ENCODE results near the gene XRCC6.
"Not testable (repeated sequence)": the region's sequence is repeated elsewhere in the genome, so short reads cannot be mapped to it uniquely, and the experiment has no call there.

The XRCC6 gene

GRCh38 chr22:41663594-41663993 is 42.5 kb downstream of the XRCC6 start:
- not testable (repeated sequence) for H2AFZ ChIP-seq (ENCODE audit: low read depth, low read length); H3K18ac ChIP-seq (ENCODE audit: low read depth in 1 of 2, low read length in 2 of 2); H3K9me3 ChIP-seq (ENCODE audit: control insufficient read depth, low read length); H3K4me1 ChIP-seq (ENCODE audit: control insufficient read depth, insufficient read depth, low read depth, low read length); H3K79me1 ChIP-seq (replicated peaks; ENCODE audit: low read length, poor library complexity, severe bottlenecking); H2BK15ac ChIP-seq (ENCODE audit: low read depth, poor library complexity, severe bottlenecking); H2BK5ac ChIP-seq (ENCODE audit: low read depth, low read length, poor library complexity, severe bottlenecking); H3K27ac ChIP-seq (ENCODE audit: low read length, poor library complexity, severe bottlenecking); H3K4me3 ChIP-seq (ENCODE audit: insufficient read depth in 1 of 2, low read depth in 1 of 2, low read length in 2 of 2); DNase-seq; H3K27me3 ChIP-seq (ENCODE audit: control insufficient read depth in 1 of 2, insufficient read depth in 1 of 2, low read length in 2 of 2); H3K23ac ChIP-seq (ENCODE audit: low read length in 2 of 2); H3K4ac ChIP-seq (ENCODE audit: low read depth in 1 of 2, low read length in 2 of 2); H4K8ac ChIP-seq (ENCODE audit: low read length); H2AK5ac ChIP-seq (ENCODE audit: low read length, severe bottlenecking); H4K91ac ChIP-seq (ENCODE audit: low read length); H2BK12ac ChIP-seq (ENCODE audit: low read length in 2 of 2); H3K9ac ChIP-seq (ENCODE audit: low read length); H2BK120ac ChIP-seq (ENCODE audit: low read depth, low read length); H3K14ac ChIP-seq (ENCODE audit: low read length in 2 of 2); H3K4me2 ChIP-seq (ENCODE audit: low read length, poor library complexity, severe bottlenecking)
- H3K36me3 ChIP-seq (ENCODE audit: control insufficient read depth in 1 of 2, insufficient read depth in 2 of 2, low read depth in 1 of 2, low read length in 2 of 2) = peaks cover 40 to 69% of the 10 kb centered on the region in 2 experiments
- WGBS = 95% methylated on average over 7 of the region's 9 CpGs

DNA sequence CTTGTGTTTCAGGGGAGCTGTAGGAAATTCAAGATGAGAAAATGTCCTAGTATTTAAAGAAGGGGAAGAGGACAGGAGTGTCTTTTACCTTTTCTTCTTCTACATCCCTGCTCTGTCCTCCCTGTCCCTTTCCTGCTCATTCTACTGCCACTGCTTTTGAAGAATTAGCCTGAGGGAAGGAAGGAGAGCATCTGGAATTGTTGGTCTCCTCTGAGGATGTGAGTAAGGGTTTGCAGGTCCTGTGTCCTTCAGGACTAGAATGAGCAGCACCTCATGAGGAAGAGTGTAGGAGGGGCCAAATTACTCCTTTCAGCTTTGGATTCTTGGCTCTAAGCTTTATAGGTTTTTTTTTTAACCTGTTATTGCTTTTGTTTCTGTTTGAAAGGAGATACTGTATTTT is 43.4 kb downstream of the XRCC6 start:
- no peak overlapping the region for H2AFZ ChIP-seq (ENCODE audit: low read depth, low read length)
- H3K9me3 ChIP-seq (ENCODE audit: control insufficient read depth, low read length) = no peaks in the 10 kb centered on the region
- no peak overlapping the region for H2BK120ac ChIP-seq (ENCODE audit: low read depth, low read length)
- H3K27ac ChIP-seq (ENCODE audit: low read length, poor library complexity, severe bottlenecking) = no peak overlapping the region
- H3K4ac ChIP-seq (ENCODE audit: low read depth in 1 of 2, low read length in 2 of 2) = no peak overlapping the region
- no peak overlapping the region for H3K4me3 ChIP-seq (ENCODE audit: insufficient read depth in 1 of 2, low read depth in 1 of 2, low read length in 2 of 2)
- H4K91ac ChIP-seq (ENCODE audit: low read length) = no peak overlapping the region
- H3K18ac ChIP-seq (ENCODE audit: low read depth in 1 of 2, low read length in 2 of 2) = no peak overlapping the region
- no peak overlapping the region for H3K4me2 ChIP-seq (ENCODE audit: low read length, poor library complexity, severe bottlenecking)
- peaks cover 2% of the 10 kb centered on the region for H3K79me1 ChIP-seq (replicated peaks; ENCODE audit: low read length, poor library complexity, severe bottlenecking)
- H2AK5ac ChIP-seq (ENCODE audit: low read length, severe bottlenecking) = no peak overlapping the region
- no peak overlapping the region for H2BK12ac ChIP-seq (ENCODE audit: low read length in 2 of 2)
- peaks cover 32 to 60% of the 10 kb centered on the region in 2 experiments for H3K36me3 ChIP-seq (ENCODE audit: control insufficient read depth in 1 of 2, insufficient read depth in 2 of 2, low read depth in 1 of 2, low read length in 2 of 2)
- H2BK5ac ChIP-seq (ENCODE audit: low read depth, low read length, poor library complexity, severe bottlenecking) = no peak overlapping the region
- H3K9ac ChIP-seq (ENCODE audit: low read length) = peak overlapping the region; percentile 19
- no peak overlapping the region for H3K14ac ChIP-seq (ENCODE audit: low read length in 2 of 2)
- H3K23ac ChIP-seq (ENCODE audit: low read length in 2 of 2) = no peak overlapping the region
- H4K8ac ChIP-seq (ENCODE audit: low read length) = no peak overlapping the region
- H3K27me3 ChIP-seq (ENCODE audit: control insufficient read depth in 1 of 2, insufficient read depth in 1 of 2, low read length in 2 of 2) = no peaks in the 10 kb centered on the region
- no peak overlapping the region for H2BK15ac ChIP-seq (ENCODE audit: low read depth, poor library complexity, severe bottlenecking)
- H3K4me1 ChIP-seq (ENCODE audit: control insufficient read depth, insufficient read depth, low read depth, low read length) = peaks cover 4% of the 10 kb centered on the region
- DNase-seq = no peak

- H3K4me2 ChIP-seq (ENCODE audit: low read length, poor library complexity, severe bottlenecking) = no peak overlapping the region
- no peak overlapping the region for H2BK12ac ChIP-seq (ENCODE audit: low read length in 2 of 2)
- no peak overlapping the region for H3K9ac ChIP-seq (ENCODE audit: low read length)
- no peak overlapping the region for H2AFZ ChIP-seq (ENCODE audit: low read depth, low read length)
- no peak overlapping the region for H2BK15ac ChIP-seq (ENCODE audit: low read depth, poor library complexity, severe bottlenecking)
- DNase-seq = no peak
- H3K36me3 ChIP-seq (ENCODE audit: control insufficient read depth in 1 of 2, insufficient read depth in 2 of 2, low read depth in 1 of 2, low read length in 2 of 2) = peaks cover 28 to 56% of the 10 kb centered on the region in 2 experiments
- H3K4me1 ChIP-seq (ENCODE audit: control insufficient read depth, insufficient read depth, low read depth, low read length) = peaks cover 4% of the 10 kb centered on the region
- no peaks in the 10 kb centered on the region for H3K27me3 ChIP-seq (ENCODE audit: control insufficient read depth in 1 of 2, insufficient read depth in 1 of 2, low read length in 2 of 2)
- H3K27ac ChIP-seq (ENCODE audit: low read length, poor library complexity, severe bottlenecking) = peak overlapping the region; percentile 20
- no peak overlapping the region for H3K4me3 ChIP-seq (ENCODE audit: insufficient read depth in 1 of 2, low read depth in 1 of 2, low read length in 2 of 2)
- H2AK5ac ChIP-seq (ENCODE audit: low read length, severe bottlenecking) = peak overlapping the region; percentile 7
- H3K79me1 ChIP-seq (replicated peaks; ENCODE audit: low read length, poor library complexity, severe bottlenecking) = peaks cover 2% of the 10 kb centered on the region
- no peaks in the 10 kb centered on the region for H3K9me3 ChIP-seq (ENCODE audit: control insufficient read depth, low read length)
- no peak overlapping the region for H2BK5ac ChIP-seq (ENCODE audit: low read depth, low read length, poor library complexity, severe bottlenecking)
- H3K4ac ChIP-seq (ENCODE audit: low read depth in 1 of 2, low read length in 2 of 2) = no peak overlapping the region
- no peak overlapping the region for H3K23ac ChIP-seq (ENCODE audit: low read length in 2 of 2)
- no peak overlapping the region for H3K14ac ChIP-seq (ENCODE audit: low read length in 2 of 2)
- H4K91ac ChIP-seq (ENCODE audit: low read length) = no peak overlapping the region
- WGBS = 100% methylated on average over 3 of the region's 3 CpGs
- no peak overlapping the region for H2BK120ac ChIP-seq (ENCODE audit: low read depth, low read length)
- no peak overlapping the region for H4K8ac ChIP-seq (ENCODE audit: low read length)
- no peak overlapping the region for H3K18ac ChIP-seq (ENCODE audit: low read depth in 1 of 2, low read length in 2 of 2)
Measured at GRCh38 chr22:41664951-41665350, 43.9 kb downstream of the XRCC6 start.

- Histone ChIP-seq H3K4me2 (ENCODE audit: low read length, poor library complexity, severe bottlenecking) (no peak overlapping the region), H2BK12ac (ENCODE audit: low read length in 2 of 2) (peak overlapping the region; percentile 33 to 40), H2BK5ac (ENCODE audit: low read depth, low read length, poor library complexity, severe bottlenecking) (no peak overlapping the region), H3K27me3 (ENCODE audit: control insufficient read depth in 1 of 2, insufficient read depth in 1 of 2, low read length in 2 of 2) (no peaks in the 10 kb centered on the region), H3K36me3 (ENCODE audit: control insufficient read depth in 1 of 2, insufficient read depth in 2 of 2, low read depth in 1 of 2, low read length in 2 of 2) (peaks cover 21 to 33% of the 10 kb centered on the region in 2 experiments), H4K91ac (ENCODE audit: low read length) (peak overlapping the region; percentile 69), H2AK5ac (ENCODE audit: low read length, severe bottlenecking) (no peak overlapping the region), H4K8ac (ENCODE audit: low read length) (peak overlapping the region; percentile 63), H3K18ac (ENCODE audit: low read depth in 1 of 2, low read length in 2 of 2) (peak overlapping the region in 1 of 2 experiments; percentile 5), H2BK15ac (ENCODE audit: low read depth, poor library complexity, severe bottlenecking) (no peak overlapping the region), H3K9me3 (ENCODE audit: control insufficient read depth, low read length) (no peaks in the 10 kb centered on the region), H3K4ac (ENCODE audit: low read depth in 1 of 2, low read length in 2 of 2) (peak overlapping the region in 1 of 2 experiments; percentile 63), H2AFZ (ENCODE audit: low read depth, low read length) (no peak overlapping the region), H3K9ac (ENCODE audit: low read length) (peak overlapping the region; percentile 8), H3K14ac (ENCODE audit: low read length in 2 of 2) (no peak overlapping the region), H3K23ac (ENCODE audit: low read length in 2 of 2) (no peak overlapping the region), H3K4me3 (ENCODE audit: insufficient read depth in 1 of 2, low read depth in 1 of 2, low read length in 2 of 2) (no peak overlapping the region), H3K79me1 (replicated peaks; ENCODE audit: low read length, poor library complexity, severe bottlenecking) (peaks cover 9% of the 10 kb centered on the region), H3K4me1 (ENCODE audit: control insufficient read depth, insufficient read depth, low read depth, low read length) (peaks cover 9% of the 10 kb centered on the region), H2BK120ac (ENCODE audit: low read depth, low read length) (no peak overlapping the region), H3K27ac (ENCODE audit: low read length, poor library complexity, severe bottlenecking) (peak overlapping the region; percentile 73)
- peak; percentile 85 for DNase-seq
- WGBS = 36% methylated on average over 19 of the region's 21 CpGs
Measured at GRCh38 chr22:41668971-41669911, 48.1 kb downstream of the XRCC6 start.

Measured in mesenchymal stem cell (in vitro differentiated cells and primary cell).